Spleen (tissue), 11 donors: ENCODE results near the gene AGPAT4. TPM values are rescaled to one million over a fixed set of nuclear protein-coding genes. Genes with fewer than 3 reads are reported as not detected.

Experiments used
- DNase-seq: peaks from one replicate; pipeline ENCODE4 v3.0.0-alpha.2; 2020
- H3K27ac ChIP-seq, 8 donors: fragments of 200-600 bp; sonication (generic) in 7 of 8; 1 replicate in 4 of 8; 2 replicates in 4 of 8; pipeline versions ENCODE4 v1.5.0 to v1.8.0; 2016 to 2021; ENCODE audit warnings: inconsistent platforms in 4 of 8, mild to moderate bottlenecking in 4 of 8, moderate library complexity in 1 of 8
- H3K27me3 ChIP-seq, 7 donors: fragments of 200-600 bp; sonication (generic) in 6 of 7; replicated peaks in 1 of 7; 1 replicate in 4 of 7; 2 replicates in 3 of 7; pipeline versions ENCODE4 v1.5.0 to v1.8.0; 2016 to 2021; ENCODE audit warnings: inconsistent platforms in 3 of 7, mild to moderate bottlenecking in 1 of 7
- H3K36me3 ChIP-seq, 6 donors: fragments of 200-600 bp; sonication (generic) in 5 of 6; 1 replicate in 4 of 6; 2 replicates in 2 of 6; pipeline versions ENCODE4 v1.5.0 to v1.8.0; 2016 to 2021; ENCODE audit warnings: inconsistent platforms in 2 of 6
- H3K4me1 ChIP-seq, 6 donors: fragments of 200-600 bp; sonication (generic) in 5 of 6; 1 replicate in 3 of 6; 2 replicates in 3 of 6; pipeline versions ENCODE4 v1.5.0 to v1.8.0; 2016 to 2021; ENCODE audit warnings: inconsistent platforms in 3 of 6
- H3K4me3 ChIP-seq, 8 donors: fragments of 200-600 bp; sonication (generic) in 7 of 8; 1 replicate in 4 of 8; 2 replicates in 4 of 8; pipeline versions ENCODE4 v1.5.0 to v1.8.0; 2016 to 2021; ENCODE audit warnings: inconsistent platforms in 4 of 8, mild to moderate bottlenecking in 4 of 8, moderate library complexity in 2 of 8
- H3K9me3 ChIP-seq, 8 donors: fragments of 200-600 bp; sonication (generic) in 7 of 8; 1 replicate in 4 of 8; 2 replicates in 4 of 8; pipeline versions ENCODE4 v1.5.0 to v1.8.0; 2016 to 2021; ENCODE audit warnings: inconsistent platforms in 4 of 8
- CTCF ChIP-seq, 11 experiments: fragments of 200-600 bp in 7 of 11; fragments of 450-650 bp in 4 of 11; sonication (generic) in 4 of 11; IDR thresholded peaks in 8 of 11; conservative IDR thresholded peaks in 3 of 11; 1 replicate in 7 of 11; 2 replicates in 4 of 11; pipeline versions ENCODE4 v1.4.0 to v1.8.0; 2016 to 2021; ENCODE audit warnings: antibody characterized with exemption in 11 of 11, inconsistent platforms in 4 of 11, mild to moderate bottlenecking in 1 of 11
- POLR2A ChIP-seq, 3 donors: fragments of 450-650 bp; IDR thresholded peaks; one replicate each; pipeline ENCODE4 v1.5.1; 2017; ENCODE audit warnings: antibody characterized with exemption in 3 of 3, mild to moderate bottlenecking in 1 of 3
- POLR2AphosphoS5 ChIP-seq, 3 donors: sonication (generic); formaldehyde crosslinking; IDR thresholded peaks; one replicate each; pipeline ENCODE4 v1.5.1; 2017; ENCODE audit warnings: antibody characterized with exemption in 3 of 3
- WGBS, 5 donors: extraction: QIAGEN DNeasy Blood & Tissue Kit in 3 of 5; methylation state at CpG; one replicate each; pipeline versions ENCODE4 v1.1.5 to v1.1.7; 2013 to 2018; 5-methylcytosine and 5-hydroxymethylcytosine counted together
- intact Hi-C: fragments of 100-400 bp; cut with DNase I; formaldehyde crosslinking; loops from one replicate; pipeline ENCODE4 v1.15.0; 2023; ENCODE audit warnings: low total_unique reads
- polyA plus RNA-seq, 3 donors: library from polyadenylated mRNA; stranded (reverse); fragments of 200-250 nt; gene quantifications; one replicate each; pipeline ENCODE4 v1.2.1, GENCODE V29; 2013
- total RNA-seq, 7 donors: library from RNA; depleted of rRNA in 3 of 7; stranded (reverse); fragments of >200 nt in 3 of 7; fragmentation: NEBNext Ultra II Directional in 4 of 7; extraction: Animal tissue kit (Norgen Biotek cat#: 25700) in 4 of 7; gene quantifications; one replicate each; pipeline versions ENCODE4 v1.1.0 to v1.2.1, GENCODE V29; 2016 to 2021
- donor health status: healthy with polysubstance abuse.
- donor health status: DM: no; HTN: no; CAD: no; lungs with moderate emphysema.
- donor health status: DM: no; HTN: no; CAD: no.
- donor health status: Bipolar disorder and iron deficiency.
- donor health status: healthy.
- donor health status: DM: no; HTN: no; CAD: no.
- donor health status: DM: yes; HTN: yes; CAD: no.

Gene AGPAT4
- total and polyA plus RNA-seq, 10 donors, result 0.80 to 16.8 (median 8.4) TPM

- H3K9me3 ChIP-seq, result no peaks in the 10 kb centered on the region
- no peak overlapping the region for H3K27ac ChIP-seq
- peaks cover 0 to 89% (median 11%) of the 10 kb centered on the region in 6 donors for H3K36me3 ChIP-seq
- no peak for DNase-seq
- TF ChIP-seq CTCF (IDR thresholded peaks at IDR 0.05 in 8 of 11, conservative IDR thresholded peaks at IDR 0.05 in 3 of 11), result no peak
- TF ChIP-seq POLR2AphosphoS5 (IDR thresholded peaks at IDR 0.05), result no peak
- no peak for TF ChIP-seq POLR2A (IDR thresholded peaks at IDR 0.05)
- WGBS, 5 donors, result 92 to 95% (median 95%) methylated on average over 3 of the region's 3 CpGs
- H3K4me1 ChIP-seq, result peaks cover 0 to 8% (median 0%) of the 10 kb centered on the region in 6 donors
- intact Hi-C loops, result no loop called here
- H3K4me3 ChIP-seq, result no peak overlapping the region
- H3K27me3 ChIP-seq, result no peaks in the 10 kb centered on the region
These were observed 142.7 kb downstream of the AGPAT4 start for GRCh38 chr6:161130967-161131766.

GRCh38 chr6:161130541-161130940, 143.3 kb downstream of the AGPAT4 start:
- Histone ChIP-seq H3K9me3 (peaks cover 0 to 5% (median 1%) of the 10 kb centered on the region in 8 donors), H3K4me3 (no peak overlapping the region), H3K4me1 (peaks cover 0 to 1% (median 0%) of the 10 kb centered on the region in 6 donors), H3K27me3 (no peaks in the 10 kb centered on the region), H3K36me3 (peaks cover 0 to 89% (median 10%) of the 10 kb centered on the region in 6 donors), H3K27ac (no peak overlapping the region)
- 85 to 94% (median 93%) methylated on average over 7 of the region's 7 CpGs for WGBS, 5 donors
- intact Hi-C loops, result no loop called here
- DNase-seq, result no peak
- TF ChIP-seq CTCF (IDR thresholded peaks at IDR 0.05 in 8 of 11, conservative IDR thresholded peaks at IDR 0.05 in 3 of 11) (no peak), POLR2A (IDR thresholded peaks at IDR 0.05) (no peak), POLR2AphosphoS5 (IDR thresholded peaks at IDR 0.05) (no peak)

GRCh38 chr6:161128680-161129196, 145.1 kb downstream of the AGPAT4 start:
- WGBS, 5 donors, result 86 to 94% (median 89%) methylated on average over 12 of the region's 12 CpGs
- Histone ChIP-seq H3K4me3 (no peak overlapping the region), H3K27ac (no peak overlapping the region), H3K36me3 (peaks cover 0 to 90% (median 9%) of the 10 kb centered on the region in 6 donors), H3K27me3 (no peaks in the 10 kb centered on the region), H3K9me3 (peaks cover 0 to 23% (median 19%) of the 10 kb centered on the region in 8 donors), H3K4me1 (no peaks in the 10 kb centered on the region)
- TF ChIP-seq CTCF (IDR thresholded peaks at IDR 0.05 in 8 of 11, conservative IDR thresholded peaks at IDR 0.05 in 3 of 11) (no peak), POLR2A (IDR thresholded peaks at IDR 0.05) (no peak), POLR2AphosphoS5 (IDR thresholded peaks at IDR 0.05) (no peak)
- no peak for DNase-seq
- intact Hi-C loops, result no loop called here

- peaks cover 0 to 90% (median 12%) of the 10 kb centered on the region in 6 donors for H3K36me3 ChIP-seq
- TF ChIP-seq CTCF (IDR thresholded peaks at IDR 0.05 in 8 of 11, conservative IDR thresholded peaks at IDR 0.05 in 3 of 11) (no peak), POLR2AphosphoS5 (IDR thresholded peaks at IDR 0.05) (no peak), POLR2A (IDR thresholded peaks at IDR 0.05) (no peak)
- H3K4me1 ChIP-seq, result no peaks in the 10 kb centered on the region
- 86 to 100% (median 93%) methylated on average over 2 of the region's 2 CpGs for WGBS, 5 donors
- intact Hi-C loops, result no loop called here
- no peak overlapping the region for H3K27ac ChIP-seq
- H3K9me3 ChIP-seq, result peaks cover 0 to 28% (median 24%) of the 10 kb centered on the region in 8 donors
- no peaks in the 10 kb centered on the region for H3K27me3 ChIP-seq
- DNase-seq, result no peak
- H3K4me3 ChIP-seq, result no peak overlapping the region
These were observed 145.6 kb downstream of the AGPAT4 start for GRCh38 chr6:161128230-161128629.
